Activated T-cell treated with anti-CD3 and anti-CD28 coated beads, Interleukin-2, amount 50 U/mL, for 72 hours (primary cell): Measurements from ENCODE around the gene IFNA21. TPM values are rescaled to one million over a fixed set of nuclear protein-coding genes. Genes with fewer than 3 reads are reported as not detected.

Experiments used
- ATAC-seq, 2 donors: fragments of 150-1000 bp; cut with Tn5 transposase; replicated peaks in 1 of 2; 2 replicates each; pipeline ENCODE4 v1.10.0; 2021; ENCODE audit warnings: moderate library complexity in 2 of 2, mild to moderate bottlenecking in 1 of 2
- DNase-seq, 2 donors: peaks; one replicate each; pipeline ENCODE4 v3.0.0; 2021 to 2022; ENCODE audit warnings: mixed read lengths in 1 of 2
- H3K27ac Mint-ChIP-seq: one replicate; pipeline ENCODE4 v1.8.0; 2022; ENCODE audit warnings: mild to moderate bottlenecking, moderate library complexity, mixed read lengths
- H3K27me3 Mint-ChIP-seq: one replicate; pipeline ENCODE4 v1.8.0; 2022; ENCODE audit warnings: low read depth, mixed read lengths
- H3K36me3 Mint-ChIP-seq, 2 donors: one replicate each; pipeline ENCODE4 v1.8.0; 2022; ENCODE audit warnings: mixed read lengths in 2 of 2, mild to moderate bottlenecking in 1 of 2; ENCODE audit not compliant: insufficient read depth in 2 of 2
- H3K4me1 Mint-ChIP-seq: one replicate; pipeline ENCODE4 v1.8.0; 2022; ENCODE audit warnings: low read depth, mixed read lengths
- H3K4me3 Mint-ChIP-seq, 2 donors: one replicate each; pipeline ENCODE4 v1.8.0; 2022; ENCODE audit warnings: mild to moderate bottlenecking in 2 of 2, mixed read lengths in 2 of 2, moderate library complexity in 2 of 2
- H3K9me3 Mint-ChIP-seq, 2 donors: one replicate each; pipeline ENCODE4 v1.8.0; 2022; ENCODE audit warnings: mixed read lengths in 2 of 2
- total RNA-seq, 2 donors: library from RNA; stranded (reverse); gene quantifications; one replicate each; pipeline ENCODE4 v1.2.3, GENCODE V29; 2022

The IFNA21 gene
- total RNA-seq, 2 donors from 2014 or later: not detected

- Mint-ChIP-seq H3K27ac (no peak overlapping the region), H3K4me1 (peaks cover 18% of the 10 kb centered on the region), H3K27me3 (peaks cover 20% of the 10 kb centered on the region), H3K36me3 (no peaks in the 10 kb centered on the region), H3K4me3 (no peak overlapping the region), H3K9me3 (no peaks in the 10 kb centered on the region)
- ATAC-seq (no peak), DNase-seq (no peak)
Observed at GRCh38 chr9:21121079-21121478, 45.4 kb downstream of the IFNA21 start.

- Mint-ChIP-seq H3K9me3 (no peaks in the 10 kb centered on the region), H3K27ac (peak overlapping the region; percentile 74), H3K4me1 (peaks cover 18% of the 10 kb centered on the region), H3K27me3 (peaks cover 20% of the 10 kb centered on the region), H3K4me3 (no peak overlapping the region), H3K36me3 (no peaks in the 10 kb centered on the region)
- DNase-seq (no peak), ATAC-seq (peak; percentile 20 to 33)
Observed at GRCh38 chr9:21119093-21119770, 47.2 kb downstream of the IFNA21 start.

Other genes starting within 250 kb of the IFNA21 start
- gene HACD4, start 135.0 kb downstream of the IFNA21 start, total RNA-seq: 1 to 10 TPM; 1.8 to 3.3 TPM
- 1 to 10 TPM in 1 of 2 donors, under 1 TPM in 1; 0.58 to 1.6 TPM for gene IFNB1, start 88.7 kb downstream of the IFNA21 start, total RNA-seq
- gene IFNW1, start 24.8 kb downstream of the IFNA21 start, total RNA-seq: not detected
- not detected for gene IFNA4, start 20.9 kb upstream of the IFNA21 start, total RNA-seq
- gene IFNA7, start 35.5 kb upstream of the IFNA21 start, total RNA-seq: not detected
- gene IFNA10, start 40.5 kb upstream of the IFNA21 start, total RNA-seq: not detected
- gene IFNA16, start 50.7 kb upstream of the IFNA21 start, total RNA-seq: not detected
- not detected for gene IFNA17, start 61.6 kb upstream of the IFNA21 start, total RNA-seq
- gene IFNA14, start 73.3 kb upstream of the IFNA21 start, total RNA-seq: not detected
- not detected for gene IFNA5, start 138.7 kb upstream of the IFNA21 start, total RNA-seq
- gene KLHL9, start 168.7 kb upstream of the IFNA21 start, total RNA-seq: 10 to 100 TPM; 15.9 to 16.9 TPM
- not detected for gene IFNA6, start 184.2 kb upstream of the IFNA21 start, total RNA-seq
- gene IFNA13, start 201.4 kb upstream of the IFNA21 start, total RNA-seq: not detected
- not detected for gene IFNA2, start 218.7 kb upstream of the IFNA21 start, total RNA-seq
- not detected for gene IFNA8, start 242.5 kb upstream of the IFNA21 start, total RNA-seq